Right lobe of liver (tissue), 4 donors: Measurements from ENCODE around the gene TMEM92.

Experiments used
- CTCF ChIP-seq, 4 donors: fragments of 200-600 bp in 3 of 4; fragments of 450-650 bp in 1 of 4; IDR thresholded peaks; one replicate each; pipeline versions ENCODE4 v1.5.1 to v1.8.0; 2016 to 2022; ENCODE audit warnings: antibody characterized with exemption in 4 of 4, mild to moderate bottlenecking in 2 of 4
- POLR2A ChIP-seq: fragments of 450-650 bp; IDR thresholded peaks from one replicate; pipeline ENCODE4 v1.6.1; 2017; ENCODE audit warnings: antibody characterized with exemption, mild to moderate bottlenecking
- donor health status: DM: no; HTN: no; CAD: no.
- donor health status: DM: no; HTN: no; CAD: no.
- donor health status: DM: no; HTN: yes; CAD: no.

GRCh38 chr17:50314456-50315011 is 40.3 kb downstream of the TMEM92 start:
- TF ChIP-seq CTCF (IDR thresholded peaks at IDR 0.05), result no peak
- TF ChIP-seq POLR2A, result no peak
